WI38 (cell line): ENCODE measurements around the gene CD27.

Source experiments
- H3K4me3 ChIP-seq: 2 replicates; pipeline ENCODE4 v1.5.1; 2011; ENCODE audit warnings: low read depth, mild to moderate bottlenecking, control low read depth, low read length
- TF ChIP-seq, protein P1 (sequence below): IDR thresholded peaks from 2 replicates; pipeline ENCODE4 v1.5.1; 2012; ENCODE audit warnings: low read depth, mild to moderate bottlenecking, control low read depth, low read length

CD27 gene

DNA sequence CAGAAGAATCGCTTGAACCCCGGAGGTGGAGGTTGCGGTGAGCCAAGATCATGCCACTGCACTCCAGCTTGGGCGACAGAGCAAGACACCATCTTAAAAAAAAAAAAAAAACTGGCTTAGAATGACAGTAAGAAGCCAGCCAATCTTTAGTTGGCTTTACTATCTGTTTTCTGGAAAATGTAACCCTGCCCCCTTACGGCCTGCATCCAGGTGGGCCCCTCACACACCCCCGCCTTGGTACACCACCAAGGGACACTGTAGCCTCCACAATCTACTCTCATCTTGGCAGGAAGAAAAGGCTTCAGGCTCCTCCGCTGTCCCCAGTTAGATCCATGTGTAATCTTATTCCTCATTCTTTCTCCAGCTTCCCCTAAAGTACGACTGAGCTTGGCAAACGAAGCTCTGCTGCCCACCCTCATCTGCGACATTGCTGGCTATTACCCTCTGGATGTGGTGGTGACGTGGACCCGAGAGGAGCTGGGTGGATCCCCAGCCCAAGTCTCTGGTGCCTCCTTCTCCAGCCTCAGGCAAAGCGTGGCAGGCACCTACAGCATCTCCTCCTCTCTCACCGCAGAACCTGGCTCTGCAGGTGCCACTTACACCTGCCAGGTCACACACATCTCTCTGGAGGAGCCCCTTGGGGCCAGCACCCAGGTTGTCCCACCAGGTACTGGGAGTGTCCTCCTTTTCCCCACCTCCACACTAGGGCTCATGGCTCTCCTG, 13.7 kb downstream of the CD27 start:
- no peak overlapping the region for H3K4me3 ChIP-seq
- TF ChIP-seq, protein P1, sequence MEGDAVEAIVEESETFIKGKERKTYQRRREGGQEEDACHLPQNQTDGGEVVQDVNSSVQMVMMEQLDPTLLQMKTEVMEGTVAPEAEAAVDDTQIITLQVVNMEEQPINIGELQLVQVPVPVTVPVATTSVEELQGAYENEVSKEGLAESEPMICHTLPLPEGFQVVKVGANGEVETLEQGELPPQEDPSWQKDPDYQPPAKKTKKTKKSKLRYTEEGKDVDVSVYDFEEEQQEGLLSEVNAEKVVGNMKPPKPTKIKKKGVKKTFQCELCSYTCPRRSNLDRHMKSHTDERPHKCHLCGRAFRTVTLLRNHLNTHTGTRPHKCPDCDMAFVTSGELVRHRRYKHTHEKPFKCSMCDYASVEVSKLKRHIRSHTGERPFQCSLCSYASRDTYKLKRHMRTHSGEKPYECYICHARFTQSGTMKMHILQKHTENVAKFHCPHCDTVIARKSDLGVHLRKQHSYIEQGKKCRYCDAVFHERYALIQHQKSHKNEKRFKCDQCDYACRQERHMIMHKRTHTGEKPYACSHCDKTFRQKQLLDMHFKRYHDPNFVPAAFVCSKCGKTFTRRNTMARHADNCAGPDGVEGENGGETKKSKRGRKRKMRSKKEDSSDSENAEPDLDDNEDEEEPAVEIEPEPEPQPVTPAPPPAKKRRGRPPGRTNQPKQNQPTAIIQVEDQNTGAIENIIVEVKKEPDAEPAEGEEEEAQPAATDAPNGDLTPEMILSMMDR, result no peak

DNA sequence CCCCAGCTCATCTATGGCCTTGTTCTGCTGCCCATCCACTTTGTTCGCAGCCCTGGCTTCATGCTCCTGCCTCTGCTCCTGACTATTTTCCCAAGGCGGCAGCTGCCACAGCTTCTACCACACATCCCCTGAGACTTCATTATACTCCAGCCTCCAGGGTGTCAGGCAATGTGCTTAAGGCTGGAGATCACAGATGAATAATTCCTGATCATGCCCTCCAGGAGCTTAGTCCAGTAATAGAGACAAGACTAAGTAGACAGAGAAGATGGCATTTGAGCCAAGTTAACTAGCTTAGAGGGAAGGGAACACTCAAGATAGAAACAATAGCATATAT, 14.2 kb downstream of the CD27 start:
- no peak overlapping the region for H3K4me3 ChIP-seq
- TF ChIP-seq, protein P1, result no peak

DNA sequence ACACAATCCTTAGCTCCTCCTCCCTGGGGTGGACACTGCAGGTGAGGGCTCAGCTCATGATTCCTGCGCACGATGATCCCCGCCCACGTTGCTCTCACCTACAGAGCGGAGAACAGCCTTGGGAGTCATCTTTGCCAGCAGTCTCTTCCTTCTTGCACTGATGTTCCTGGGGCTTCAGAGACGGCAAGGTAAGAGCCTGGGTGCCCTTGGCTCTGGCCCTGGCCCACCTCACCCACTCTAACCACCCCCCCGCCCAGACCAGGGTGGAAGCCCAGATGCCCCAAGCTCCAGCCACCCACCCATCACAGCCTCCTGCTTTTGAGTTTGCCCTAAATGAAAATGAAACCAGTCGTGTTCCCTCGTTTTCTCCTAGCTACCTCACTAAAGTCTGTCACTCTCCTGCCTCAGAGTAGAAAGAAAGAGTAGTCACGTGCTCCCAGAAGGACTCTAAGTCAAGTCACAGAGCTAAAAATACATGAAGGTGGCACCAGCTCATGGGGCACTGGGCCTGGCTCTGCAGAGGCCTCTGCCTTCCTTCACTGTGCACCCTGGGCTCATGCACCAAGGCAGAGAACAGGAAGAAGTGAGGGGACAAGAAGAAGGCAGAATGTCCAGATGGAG, 16.1 kb downstream of the CD27 start:
- TF ChIP-seq, protein P1, result no peak
- H3K4me3 ChIP-seq, result no peak overlapping the region

DNA sequence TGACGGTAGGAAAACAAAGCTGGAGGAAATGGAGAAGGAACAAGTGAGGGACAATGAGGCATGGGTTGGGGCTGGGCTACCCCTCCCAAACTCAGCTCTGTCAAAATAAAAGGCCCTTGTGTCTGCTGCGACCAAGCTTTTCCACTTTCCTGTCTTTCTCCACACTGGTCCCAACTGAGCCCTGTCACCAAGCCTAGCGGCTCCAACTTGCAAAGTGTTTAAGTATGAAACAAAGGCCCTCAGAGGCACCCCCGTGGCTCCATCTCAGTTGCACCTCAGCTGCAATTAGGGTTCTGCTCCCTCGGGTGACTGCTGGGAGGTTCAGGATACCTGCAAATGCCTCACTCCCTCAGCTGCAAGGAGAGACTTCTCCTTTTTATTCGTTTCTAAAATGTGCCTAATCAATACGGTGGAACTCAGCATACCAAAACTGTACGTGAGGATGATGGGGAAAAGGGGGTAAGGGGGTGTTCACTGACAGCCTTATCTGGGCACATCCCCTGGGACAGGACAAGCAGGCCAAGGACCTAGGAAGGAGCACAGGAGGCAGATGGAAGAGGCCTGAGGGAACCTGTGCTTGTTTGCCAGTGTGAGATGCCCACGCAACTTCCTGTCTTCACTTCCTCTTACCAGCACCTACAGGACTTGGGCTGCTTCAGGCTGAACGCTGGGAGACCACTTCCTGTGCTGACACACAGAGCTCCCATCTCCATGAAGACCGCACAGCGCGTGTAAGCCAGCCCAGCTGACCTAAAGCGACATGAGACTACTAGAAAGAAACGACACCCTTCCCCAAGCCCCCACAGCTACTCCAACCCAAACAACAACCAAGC, 16.9 kb downstream of the CD27 start:
- TF ChIP-seq, protein P1, result no peak
- no peak overlapping the region for H3K4me3 ChIP-seq

DNA sequence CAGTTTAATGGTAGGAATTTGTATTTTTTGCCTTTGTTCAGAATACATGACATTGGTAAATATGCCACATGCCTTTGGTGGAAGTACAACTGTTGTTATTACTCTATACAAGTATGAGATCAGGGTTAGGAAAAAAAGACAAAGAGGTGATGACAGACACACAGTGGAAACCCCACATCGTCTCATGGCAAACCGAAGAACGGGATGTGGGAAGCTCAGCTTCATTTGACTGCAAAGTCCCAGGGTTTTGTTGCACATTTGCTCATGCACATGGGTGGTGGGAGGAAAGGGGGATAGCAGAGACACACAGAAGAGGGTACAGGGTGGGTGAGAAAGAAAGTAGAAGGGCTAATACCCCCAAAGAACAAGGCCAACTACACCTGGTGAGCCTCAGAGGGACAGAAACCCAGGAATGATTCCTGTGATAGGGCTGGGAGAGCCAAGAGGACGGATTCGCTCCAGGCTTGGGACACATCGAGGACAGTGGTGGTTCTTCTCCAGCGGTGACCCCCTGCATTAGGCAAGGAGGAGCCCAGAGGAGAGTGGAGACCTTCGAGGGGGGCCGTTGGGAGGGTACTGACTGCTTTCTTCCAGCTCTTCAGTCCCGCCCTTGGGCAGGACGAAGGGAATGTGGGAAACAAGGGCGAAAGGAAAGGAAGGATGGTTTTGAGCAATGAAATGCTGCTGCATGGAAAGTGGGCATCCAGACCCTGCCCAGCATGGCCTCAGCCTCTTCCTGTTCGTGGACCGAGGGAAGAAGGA, 17.7 kb downstream of the CD27 start:
- TF ChIP-seq, protein P1, result no peak
- H3K4me3 ChIP-seq, result no peak overlapping the region

DNA sequence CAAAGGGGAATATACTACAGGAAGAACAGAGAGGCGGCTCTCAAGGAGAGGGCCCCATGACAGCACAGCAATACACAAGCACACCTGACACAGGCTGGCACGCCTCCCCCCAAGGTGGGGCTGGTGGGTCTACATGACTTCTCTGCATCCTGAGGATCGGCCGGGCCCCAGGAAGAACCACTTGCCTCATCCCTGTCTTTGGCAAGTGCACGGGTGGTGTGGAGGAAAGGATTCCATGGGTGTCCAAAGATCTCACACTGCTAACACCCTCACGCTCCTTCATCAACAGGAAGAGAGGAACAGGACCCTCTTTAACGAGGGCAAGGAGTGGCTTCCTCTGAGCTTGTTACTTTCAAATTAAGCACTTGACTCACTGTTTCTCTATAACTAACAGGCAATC, 18.5 kb downstream of the CD27 start:
- no peak overlapping the region for H3K4me3 ChIP-seq
- TF ChIP-seq, protein P1, result no peak
